Measurements from ENCODE around the gene NYNRIN.

Gene NYNRIN

DNA sequence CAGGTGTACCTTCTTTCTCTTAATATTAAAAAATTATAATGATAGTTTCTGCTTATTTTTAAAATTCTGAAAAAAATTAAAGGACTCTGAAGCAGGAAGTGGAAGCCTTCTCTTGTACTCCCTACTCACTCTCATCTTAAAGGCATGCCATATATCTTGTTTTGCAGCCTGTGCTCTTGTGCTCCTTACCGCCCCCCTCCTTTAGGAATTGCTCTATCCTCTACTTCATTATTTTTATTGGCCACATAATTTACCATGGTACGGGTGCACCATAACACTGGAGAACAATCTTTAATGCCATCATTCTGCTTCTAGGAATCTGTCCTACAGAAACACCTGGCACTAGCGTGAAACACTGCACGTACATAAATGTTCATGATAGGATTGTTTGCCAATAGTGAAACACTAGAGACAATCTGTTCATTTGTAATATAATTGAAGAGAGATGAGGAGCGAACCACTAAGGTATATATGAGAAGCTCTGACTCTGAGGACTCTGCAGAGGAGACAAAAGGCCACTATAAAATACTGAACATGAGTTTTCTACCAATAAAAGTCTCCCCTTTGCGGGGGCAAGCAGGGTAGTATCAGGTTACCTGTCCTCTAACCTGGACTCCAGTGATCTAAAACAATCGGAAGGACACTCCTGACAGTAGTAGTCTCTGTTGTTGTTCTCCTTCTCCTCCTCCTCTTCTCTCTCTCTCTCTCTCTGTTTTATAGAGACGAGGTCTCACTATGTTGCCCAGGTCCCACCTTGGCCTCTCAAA lies 6.3 kb upstream of the NYNRIN start:
- DNase-seq: peak; percentile 69

- DNase-seq: peak; percentile 13
These were observed 4.5 kb upstream of the NYNRIN start for GRCh38 chr14:24394275-24394674.

- no peak for DNase-seq
These were observed 2.9 kb upstream of the NYNRIN start for GRCh38 chr14:24395609-24396582.

- DNase-seq: no peak
These were observed 1.0 kb upstream of the NYNRIN start for GRCh38 chr14:24397639-24398292.

DNA sequence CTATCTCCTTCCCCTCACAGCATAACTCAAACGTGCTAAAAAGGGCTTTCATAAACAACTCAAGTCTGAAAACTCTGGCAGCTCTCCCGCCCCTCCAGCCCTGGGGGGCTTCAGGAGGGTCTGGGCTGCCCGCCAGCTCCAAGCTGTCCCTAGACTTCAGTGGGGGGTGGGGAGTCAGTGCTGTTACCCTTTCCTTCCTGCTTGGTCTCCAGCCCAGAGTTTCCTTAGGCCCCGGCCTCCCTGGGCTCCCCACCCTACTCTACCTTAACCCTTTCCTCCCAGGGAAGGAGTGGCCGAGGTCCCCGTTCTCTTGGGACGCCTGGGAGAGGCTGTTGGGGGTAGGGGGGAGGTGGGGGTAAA lies 530 bp upstream of the NYNRIN start:
- DNase-seq: peak; percentile 41

GRCh38 chr14:24399447-24399822 lies 632 bp downstream of the NYNRIN start:
- DNase-seq: no peak

DNA sequence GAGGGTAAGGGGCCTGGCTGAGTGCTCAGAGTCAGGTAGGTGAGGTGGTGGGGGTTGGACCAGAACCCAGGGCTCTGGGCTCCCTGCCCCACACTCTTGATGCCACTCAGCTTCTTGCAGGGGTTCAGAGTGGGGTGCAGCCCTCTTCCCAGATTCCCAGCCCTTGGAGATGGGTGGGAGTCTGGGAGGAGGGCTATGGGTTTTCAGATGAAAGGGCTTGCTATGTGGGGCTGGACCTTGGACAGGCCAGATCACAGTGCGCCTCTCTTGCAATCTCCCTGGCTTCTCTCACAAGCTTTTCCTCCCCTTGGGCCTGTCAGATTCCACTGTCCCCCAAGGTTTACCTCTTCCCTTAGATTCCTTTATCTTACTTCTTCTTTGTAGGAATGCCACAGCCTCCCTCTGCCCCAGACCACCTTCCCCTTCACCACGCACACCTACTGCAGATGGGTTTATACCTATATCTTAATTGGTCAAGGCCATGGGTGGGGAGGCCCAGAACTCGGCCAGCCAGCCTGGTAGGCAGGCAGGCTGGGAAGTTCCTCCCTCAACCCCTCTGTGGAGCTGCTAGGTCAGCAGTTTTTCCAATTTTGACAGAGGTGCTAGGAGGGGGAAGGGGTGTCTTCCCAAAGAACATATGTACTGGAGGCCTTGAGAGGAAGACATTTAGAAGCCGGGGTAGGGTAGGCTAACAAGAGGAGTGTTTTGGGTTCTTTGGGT lies 1.4 kb downstream of the NYNRIN start:
- DNase-seq: no peak

GRCh38 chr14:24401810-24402702 lies 3.3 kb downstream of the NYNRIN start:
- DNase-seq: no peak

- no peak for DNase-seq
These were observed 4.6 kb downstream of the NYNRIN start for GRCh38 chr14:24403294-24403998.

DNA sequence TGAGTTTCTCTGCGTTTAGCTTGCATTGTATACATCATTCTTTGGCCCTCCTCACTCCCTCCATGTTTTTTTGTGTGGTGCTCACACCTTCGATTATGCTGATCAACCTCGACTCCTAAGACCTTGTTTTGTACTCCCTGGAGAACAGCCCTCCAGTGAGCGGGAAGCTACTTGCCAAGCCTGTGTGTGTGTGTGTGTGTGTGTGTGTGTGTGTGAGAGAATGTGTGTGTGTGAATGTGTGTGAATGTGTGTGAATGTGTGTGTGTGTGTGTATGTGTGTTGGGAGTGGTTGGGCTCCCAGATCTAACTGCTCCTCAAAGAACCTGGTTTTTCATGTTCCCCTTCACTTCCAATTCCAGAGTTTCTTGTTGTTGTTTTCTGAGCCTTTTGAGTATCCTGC lies 6.0 kb downstream of the NYNRIN start:
- DNase-seq: no peak

DNA sequence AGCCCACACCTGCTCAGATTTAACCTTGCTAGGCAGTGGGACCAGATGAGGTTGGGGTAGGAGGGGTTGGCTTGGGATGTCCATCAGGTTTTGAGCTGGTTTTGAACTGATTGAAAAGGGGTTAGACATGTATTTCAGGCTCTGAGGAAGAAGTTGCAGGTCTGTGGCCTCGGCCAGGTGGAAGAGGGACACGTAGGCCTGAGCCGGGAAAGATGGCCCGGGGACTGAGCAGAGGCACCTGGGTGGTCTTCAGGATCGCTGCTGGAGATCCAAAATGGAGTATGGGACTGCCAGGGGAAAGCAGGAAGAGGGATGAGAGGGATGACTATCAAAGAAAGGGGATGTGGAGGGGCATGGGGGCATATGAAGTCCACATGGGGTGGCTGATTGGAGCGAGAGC lies 7.6 kb downstream of the NYNRIN start:
- no peak for DNase-seq

- no peak for DNase-seq
These were observed 9.0 kb downstream of the NYNRIN start for GRCh38 chr14:24407608-24408325.

GRCh38 chr14:24408764-24409163 lies 10.0 kb downstream of the NYNRIN start:
- DNase-seq: no peak

DNA sequence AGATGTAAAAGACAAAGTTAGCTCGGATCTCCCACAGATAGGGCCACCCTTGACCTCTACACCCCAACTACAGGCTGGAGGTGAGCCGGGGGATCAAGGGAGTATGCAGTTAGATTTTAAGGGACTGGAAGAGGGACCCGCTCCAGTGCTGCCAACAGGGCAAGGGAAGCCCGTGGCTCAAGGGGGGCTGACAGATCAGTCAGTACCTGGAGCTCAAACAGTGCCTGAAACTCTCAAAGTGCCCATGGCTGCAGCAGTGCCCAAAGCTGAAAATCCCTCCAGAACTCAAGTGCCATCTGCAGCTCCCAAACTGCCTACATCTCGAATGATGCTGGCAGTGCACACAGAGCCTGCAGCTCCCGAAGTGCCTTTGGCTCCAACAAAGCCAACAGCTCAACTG lies 10.4 kb downstream of the NYNRIN start:
- no peak for DNase-seq

DNA sequence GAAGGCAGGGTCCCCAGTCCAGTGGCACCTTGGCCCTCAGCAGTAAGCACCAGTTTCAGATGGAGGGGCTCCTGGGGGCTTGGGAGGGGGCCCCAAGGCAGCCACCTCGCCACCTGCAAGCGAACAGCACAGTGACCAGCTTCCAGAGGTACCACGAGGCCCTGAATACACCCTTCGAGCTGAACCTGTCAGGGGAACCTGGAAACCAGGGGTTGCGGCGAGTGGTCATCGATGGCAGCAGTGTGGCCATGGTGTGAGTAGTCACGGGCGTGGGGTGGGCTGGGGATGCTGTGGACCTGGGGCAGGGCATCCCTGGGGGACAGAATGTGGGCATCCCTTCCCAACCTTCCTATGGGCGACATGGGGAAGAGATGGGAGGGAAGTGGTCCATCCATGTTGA lies 11.2 kb downstream of the NYNRIN start:
- no peak for DNase-seq

GRCh38 chr14:24411443-24412389 lies 12.9 kb downstream of the NYNRIN start:
- DNase-seq: peak; percentile 63

DNA sequence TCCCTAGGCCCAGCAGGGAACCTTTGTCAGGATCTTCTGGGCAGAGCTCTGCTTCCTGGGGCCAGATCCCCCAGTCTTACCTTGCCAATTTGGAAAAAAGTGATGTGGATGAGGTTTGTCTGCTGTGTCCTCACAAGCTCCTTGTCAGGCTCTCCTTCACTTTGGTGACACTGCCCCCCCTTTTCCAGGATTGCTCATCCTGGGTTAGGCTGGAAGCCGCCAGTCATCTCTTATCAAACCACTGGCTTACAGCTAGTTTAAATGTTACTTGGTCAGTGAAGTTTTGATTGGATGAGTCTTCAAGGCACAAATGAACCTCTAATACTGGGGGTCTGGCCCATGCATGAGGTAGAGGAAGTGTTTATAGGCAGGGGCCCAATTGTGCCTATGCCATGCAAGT lies 15.3 kb downstream of the NYNRIN start:
- no peak for DNase-seq

DNA sequence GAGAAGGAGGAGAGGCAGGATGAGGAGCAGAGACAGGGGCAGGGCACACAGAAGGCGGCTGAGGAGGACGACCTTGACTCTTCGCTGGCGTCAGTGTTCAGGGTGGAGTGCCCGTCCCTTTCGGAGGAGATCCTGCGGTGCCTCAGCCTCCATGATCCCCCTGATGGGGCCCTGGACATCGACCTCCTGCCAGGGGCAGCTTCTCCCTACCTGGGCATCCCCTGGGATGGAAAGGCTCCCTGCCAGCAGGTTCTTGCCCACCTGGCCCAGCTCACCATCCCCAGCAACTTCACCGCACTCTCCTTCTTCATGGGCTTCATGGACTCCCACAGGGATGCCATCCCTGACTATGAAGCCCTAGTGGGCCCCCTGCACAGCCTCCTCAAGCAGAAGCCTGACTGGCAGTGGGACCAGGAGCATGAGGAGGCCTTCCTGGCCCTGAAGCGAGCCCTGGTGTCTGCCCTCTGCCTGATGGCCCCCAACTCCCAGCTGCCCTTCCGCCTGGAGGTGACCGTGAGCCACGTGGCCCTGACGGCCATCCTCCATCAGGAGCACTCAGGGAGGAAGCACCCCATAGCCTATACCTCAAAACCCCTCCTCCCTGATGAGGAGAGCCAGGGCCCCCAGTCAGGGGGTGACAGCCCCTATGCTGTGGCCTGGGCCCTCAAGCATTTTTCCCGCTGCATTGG lies 16.1 kb downstream of the NYNRIN start:
- no peak for DNase-seq
